GM12872 (cell line): ENCODE results near the gene COMMD3.

Experiments used
- CTCF ChIP-seq: IDR thresholded peaks from 3 replicates; pipeline ENCODE4 v1.5.1; 2011; ENCODE audit warnings: low read depth, mild to moderate bottlenecking, low read length, moderate library complexity; ENCODE audit not compliant: insufficient read depth

Gene COMMD3

GRCh38 chr10:22320591-22321155 is 4.5 kb downstream of the COMMD3 start, which contains the start of gene BMI1:
TSS of gene BMI1 (plus strand) at chr10:22321099. CDS start at chr10:22326450, 5,351 bp downstream.
- no peak for TF ChIP-seq CTCF

- TF ChIP-seq CTCF = no peak
These were observed 5.2 kb downstream of the COMMD3 start for GRCh38 chr10:22321156-22321923.

- TF ChIP-seq CTCF = no peak
These were observed 5.9 kb downstream of the COMMD3 start for GRCh38 chr10:22321924-22322640.

GRCh38 chr10:22322641-22323160 is 6.5 kb downstream of the COMMD3 start:
- TF ChIP-seq CTCF = no peak

GRCh38 chr10:22323538-22324305 is 7.5 kb downstream of the COMMD3 start:
- no peak for TF ChIP-seq CTCF

- no peak for TF ChIP-seq CTCF
These were observed 8.2 kb downstream of the COMMD3 start for GRCh38 chr10:22324413-22324812.

GRCh38 chr10:22324893-22325271 is 8.7 kb downstream of the COMMD3 start:
- TF ChIP-seq CTCF = no peak
